Trophoblast cell (in vitro differentiated cells and primary cell): ENCODE results near the gene FUT8.

Experiments
- DNase-seq, 2 donors: peaks; one replicate each; pipeline ENCODE4 v3.0.0-alpha.2; 2016
- H2AFZ ChIP-seq: 2 replicates; pipeline ENCODE4 v1.6.1; 2013; ENCODE audit warnings: low read length, moderate library complexity, mild to moderate bottlenecking; ENCODE audit not compliant: insufficient read depth, poor library complexity
- H2AK5ac ChIP-seq: 2 replicates; pipeline ENCODE4 v1.6.1; 2013; ENCODE audit warnings: mild to moderate bottlenecking, low read length
- H2BK120ac ChIP-seq: 2 replicates; pipeline ENCODE4 v1.6.1; 2013; ENCODE audit warnings: low read length, mild to moderate bottlenecking, moderate library complexity; ENCODE audit not compliant: insufficient read depth, poor library complexity
- H2BK12ac ChIP-seq: 2 replicates; pipeline ENCODE4 v1.6.1; 2013; ENCODE audit warnings: mild to moderate bottlenecking, low read length, moderate library complexity
- H2BK5ac ChIP-seq: 2 replicates; pipeline ENCODE4 v1.6.1; 2013; ENCODE audit warnings: low read length, low read depth, moderate library complexity, mild to moderate bottlenecking; ENCODE audit not compliant: poor library complexity
- H3K14ac ChIP-seq: 2 replicates; pipeline ENCODE4 v1.6.1; 2013; ENCODE audit warnings: mild to moderate bottlenecking, low read length
- H3K18ac ChIP-seq: 2 replicates; pipeline ENCODE4 v1.6.1; 2013; ENCODE audit warnings: mild to moderate bottlenecking, low read length
- H3K23ac ChIP-seq: 2 replicates; pipeline ENCODE4 v1.6.1; 2013; ENCODE audit warnings: low read length
- H3K27ac ChIP-seq: 2 replicates; pipeline ENCODE4 v1.5.1; 2013; ENCODE audit warnings: low read depth, mild to moderate bottlenecking, inconsistent platforms, low read length, moderate library complexity
- H3K27me3 ChIP-seq: 2 replicates; pipeline ENCODE4 v1.6.1; 2013; ENCODE audit warnings: inconsistent platforms, mild to moderate bottlenecking, low read length, moderate library complexity; ENCODE audit not compliant: insufficient read depth
- H3K36me3 ChIP-seq, 2 experiments: 1 replicate in 1 of 2; 2 replicates in 1 of 2; pipeline ENCODE4 v1.6.1; 2013; ENCODE audit warnings: low read length in 2 of 2, mild to moderate bottlenecking in 2 of 2, moderate library complexity in 1 of 2; ENCODE audit not compliant: insufficient read depth in 2 of 2, control insufficient read depth in 1 of 2
- H3K4ac ChIP-seq: 2 replicates; pipeline ENCODE4 v1.6.1; 2013; ENCODE audit warnings: low read depth, mild to moderate bottlenecking, low read length, moderate library complexity
- H3K4me1 ChIP-seq, 2 experiments: 1 replicate in 1 of 2; 2 replicates in 1 of 2; pipeline ENCODE4 v1.6.1; 2013; ENCODE audit warnings: low read length in 2 of 2, mild to moderate bottlenecking in 2 of 2, moderate library complexity in 1 of 2; ENCODE audit not compliant: insufficient read depth in 2 of 2, control insufficient read depth in 1 of 2
- H3K4me2 ChIP-seq: 2 replicates; pipeline ENCODE4 v1.6.1; 2013; ENCODE audit warnings: inconsistent platforms, mild to moderate bottlenecking, low read length, moderate library complexity
- H3K4me3 ChIP-seq: 2 replicates; pipeline ENCODE4 v1.5.1; 2013; ENCODE audit warnings: mild to moderate bottlenecking, low read depth, low read length, inconsistent platforms
- H3K79me1 ChIP-seq: one replicate; pipeline ENCODE4 v1.6.1; 2013; ENCODE audit warnings: low read length
- H3K79me2 ChIP-seq: 2 replicates; pipeline ENCODE4 v1.6.1; 2013; ENCODE audit warnings: low read length, mild to moderate bottlenecking; ENCODE audit not compliant: control insufficient read depth, insufficient read depth, poor library complexity
- H3K9ac ChIP-seq: 2 replicates; pipeline ENCODE4 v1.6.1; 2013; ENCODE audit warnings: mild to moderate bottlenecking, low read length
- H3K9me3 ChIP-seq: 2 replicates; pipeline ENCODE4 v1.6.1; 2013; ENCODE audit warnings: low read depth, mild to moderate bottlenecking, control low read depth, inconsistent platforms, low read length; ENCODE audit not compliant: insufficient read depth
- H4K12ac ChIP-seq: 2 replicates; pipeline ENCODE4 v1.6.1; 2013; ENCODE audit warnings: low read depth, mild to moderate bottlenecking, low read length, moderate library complexity
- H4K8ac ChIP-seq: 2 replicates; pipeline ENCODE4 v1.6.1; 2013; ENCODE audit warnings: low read depth, mild to moderate bottlenecking, low read length, moderate library complexity
- H4K91ac ChIP-seq: one replicate; pipeline ENCODE4 v1.6.1; 2013; ENCODE audit warnings: low read depth, mild to moderate bottlenecking, low read length, moderate library complexity
- WGBS: extraction: QIAGEN DNeasy Blood & Tissue Kit; methylation state at CpG from one replicate; pipeline ENCODE4 v1.1.7; 2013; ENCODE audit warnings: missing lambda C conversion rate; ENCODE audit not compliant: insufficient read length, insufficient coverage; ENCODE audit errors: extremely low coverage; 5-methylcytosine and 5-hydroxymethylcytosine counted together

Gene FUT8

DNA sequence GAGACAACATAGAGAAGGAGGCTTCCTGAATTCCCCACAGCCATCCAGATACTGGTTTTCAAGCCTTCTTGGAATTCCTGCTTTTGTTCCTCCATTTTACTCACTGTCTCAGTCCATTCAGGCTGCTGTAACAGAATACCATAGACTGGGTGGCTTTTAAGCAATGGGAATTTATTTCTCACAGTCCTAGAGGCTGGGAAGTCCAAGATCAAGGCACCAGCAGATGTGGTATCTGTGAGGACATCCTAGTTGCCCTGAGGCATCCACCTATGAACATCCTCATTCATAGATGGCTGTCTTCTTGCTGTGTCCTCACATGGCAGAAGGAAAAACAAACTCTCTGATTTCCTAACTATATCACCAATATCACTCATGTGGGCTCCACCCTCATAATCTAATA lies 374.9 kb downstream of the FUT8 start:
- no peaks in the 10 kb centered on the region for H3K79me2 ChIP-seq
- H2BK12ac ChIP-seq: no peak overlapping the region
- H2BK120ac ChIP-seq: no peak overlapping the region
- no peaks in the 10 kb centered on the region for H3K27me3 ChIP-seq
- no peak overlapping the region for H4K91ac ChIP-seq
- no peak overlapping the region for H2BK5ac ChIP-seq
- no peak overlapping the region for H3K4me3 ChIP-seq
- H3K79me1 ChIP-seq: no peaks in the 10 kb centered on the region
- no peak overlapping the region for H4K8ac ChIP-seq
- H3K18ac ChIP-seq: no peak overlapping the region
- no peaks in the 10 kb centered on the region for H3K36me3 ChIP-seq
- H4K12ac ChIP-seq: no peak overlapping the region
- H2AK5ac ChIP-seq: no peak overlapping the region
- H3K27ac ChIP-seq: no peak overlapping the region
- H3K9ac ChIP-seq: no peak overlapping the region
- H3K14ac ChIP-seq: no peak overlapping the region
- no peak overlapping the region for H2AFZ ChIP-seq
- no peak overlapping the region for H3K4ac ChIP-seq
- no peak overlapping the region for H3K23ac ChIP-seq
- peaks cover 5% of the 10 kb centered on the region for H3K9me3 ChIP-seq
- H3K4me1 ChIP-seq: peaks cover 4 to 8% of the 10 kb centered on the region in 2 experiments
- peak; percentile 75 to 84 for DNase-seq
- no peak overlapping the region for H3K4me2 ChIP-seq

DNA sequence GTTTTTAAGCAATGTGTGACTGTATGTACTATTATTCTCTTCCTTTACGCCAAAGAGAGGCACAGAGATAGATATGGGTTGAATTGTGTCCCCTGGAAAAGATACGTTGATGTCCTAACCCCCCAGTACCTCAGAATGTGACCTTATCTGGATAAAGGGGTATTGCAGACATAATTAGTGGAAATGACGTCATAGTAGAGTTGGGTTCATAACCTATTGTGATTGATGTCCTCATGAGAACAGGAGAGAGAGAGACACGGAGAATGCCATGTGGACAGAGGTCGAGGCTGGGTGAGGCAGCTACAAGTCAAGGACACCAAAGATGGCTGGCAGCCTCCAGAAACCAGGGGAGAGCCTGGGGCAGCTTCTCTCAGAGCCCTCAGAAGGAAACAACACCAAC lies 376.3 kb downstream of the FUT8 start:
- H3K18ac ChIP-seq: no peak overlapping the region
- H3K4ac ChIP-seq: no peak overlapping the region
- H4K12ac ChIP-seq: no peak overlapping the region
- no CpG with 5 or more reads among the region's 5 CpGs for WGBS
- H3K27me3 ChIP-seq: no peaks in the 10 kb centered on the region
- H2BK5ac ChIP-seq: no peak overlapping the region
- no peak overlapping the region for H4K91ac ChIP-seq
- no peaks in the 10 kb centered on the region for H3K79me2 ChIP-seq
- H3K9me3 ChIP-seq: peaks cover 5% of the 10 kb centered on the region
- no peak overlapping the region for H2AFZ ChIP-seq
- H2BK120ac ChIP-seq: no peak overlapping the region
- H3K36me3 ChIP-seq: no peaks in the 10 kb centered on the region
- H3K14ac ChIP-seq: no peak overlapping the region
- H2AK5ac ChIP-seq: no peak overlapping the region
- no peak for DNase-seq
- H4K8ac ChIP-seq: no peak overlapping the region
- no peak overlapping the region for H3K23ac ChIP-seq
- H3K4me3 ChIP-seq: no peak overlapping the region
- H3K9ac ChIP-seq: no peak overlapping the region
- no peak overlapping the region for H2BK12ac ChIP-seq
- peaks cover 4 to 10% of the 10 kb centered on the region in 2 experiments for H3K4me1 ChIP-seq
- H3K4me2 ChIP-seq: no peak overlapping the region
- H3K27ac ChIP-seq: no peak overlapping the region
- H3K79me1 ChIP-seq: no peaks in the 10 kb centered on the region

DNA sequence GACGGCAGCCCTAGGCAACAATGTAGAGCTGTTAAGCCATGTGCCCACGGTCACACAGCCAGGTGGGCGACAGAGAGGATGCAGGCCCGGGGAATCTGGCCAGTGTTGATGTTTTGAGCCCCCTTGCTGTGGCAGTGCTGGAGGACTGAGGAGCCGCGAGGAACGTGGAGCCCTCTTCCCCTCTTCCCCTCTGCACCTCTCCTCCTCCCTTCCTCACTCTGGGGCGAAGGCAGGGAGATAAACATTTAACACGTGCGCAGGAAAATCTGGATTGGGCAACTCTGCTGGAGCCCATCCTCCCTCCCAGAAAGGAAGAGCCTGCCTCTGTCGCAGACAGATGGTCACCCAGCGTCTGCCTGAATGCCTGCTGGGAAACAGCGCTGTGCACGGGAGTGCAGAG lies 376.8 kb downstream of the FUT8 start:
- no CpG with 5 or more reads among the region's 14 CpGs for WGBS
- Histone ChIP-seq H3K36me3 (no peaks in the 10 kb centered on the region), H2AK5ac (no peak overlapping the region), H3K4me3 (no peak overlapping the region), H3K4me2 (no peak overlapping the region), H3K27me3 (no peaks in the 10 kb centered on the region), H3K4ac (no peak overlapping the region), H3K79me2 (no peaks in the 10 kb centered on the region), H4K91ac (no peak overlapping the region), H4K8ac (no peak overlapping the region), H2BK12ac (no peak overlapping the region), H3K9me3 (peaks cover 5% of the 10 kb centered on the region), H3K9ac (no peak overlapping the region), H2BK5ac (no peak overlapping the region), H3K4me1 (peaks cover 4 to 10% of the 10 kb centered on the region in 2 experiments), H3K14ac (no peak overlapping the region), H4K12ac (no peak overlapping the region), H3K27ac (no peak overlapping the region), H3K18ac (no peak overlapping the region), H3K23ac (no peak overlapping the region), H3K79me1 (no peaks in the 10 kb centered on the region), H2AFZ (no peak overlapping the region), H2BK120ac (no peak overlapping the region)
- no peak for DNase-seq

- Histone ChIP-seq H3K4ac (no peak overlapping the region), H3K14ac (no peak overlapping the region), H2BK120ac (no peak overlapping the region), H3K23ac (no peak overlapping the region), H3K4me2 (no peak overlapping the region), H2AK5ac (no peak overlapping the region), H4K91ac (no peak overlapping the region), H3K4me3 (no peak overlapping the region), H3K9me3 (peaks cover 5% of the 10 kb centered on the region), H3K36me3 (no peaks in the 10 kb centered on the region), H3K9ac (no peak overlapping the region), H3K4me1 (peaks cover 4 to 10% of the 10 kb centered on the region in 2 experiments), H2BK5ac (no peak overlapping the region), H3K79me2 (no peaks in the 10 kb centered on the region), H3K79me1 (no peaks in the 10 kb centered on the region), H3K27ac (no peak overlapping the region), H4K12ac (no peak overlapping the region), H3K18ac (no peak overlapping the region), H2BK12ac (no peak overlapping the region), H3K27me3 (no peaks in the 10 kb centered on the region), H2AFZ (no peak overlapping the region), H4K8ac (no peak overlapping the region)
- no peak for DNase-seq
- no CpG with 5 or more reads among the region's 7 CpGs for WGBS
Measured at GRCh38 chr14:65790172-65790815, 377.8 kb downstream of the FUT8 start.
